Left lung (tissue), 10 donors: ENCODE results near the gene RBM20. TPM values are rescaled to one million over a fixed set of nuclear protein-coding genes. Genes with fewer than 3 reads are reported as not detected.
"Not testable (repeated sequence)": the region's sequence is repeated elsewhere in the genome, so short reads cannot be mapped to it uniquely, and the experiment has no call there.

Experiments used
- ATAC-seq: fragments of 200-7000 bp; cut with Tn5 transposase; one replicate; pipeline ENCODE4 v1.9.1; 2020; ENCODE audit warnings: moderate library complexity
- DNase-seq, 4 donors: peaks; one replicate each; pipeline ENCODE4 v3.0.0-alpha.2; 2013 to 2020
- H3K27ac ChIP-seq, 2 donors: fragments of 200-600 bp; sonication (generic) in 1 of 2; one replicate each; pipeline versions ENCODE4 v1.5.0 to v1.8.0; 2020 to 2021
- H3K27me3 ChIP-seq, 2 donors: fragments of 200-600 bp; sonication (generic) in 1 of 2; one replicate each; pipeline versions ENCODE4 v1.5.0 to v1.8.0; 2020 to 2021
- H3K36me3 ChIP-seq, 2 donors: fragments of 200-600 bp; sonication (generic) in 1 of 2; one replicate each; pipeline versions ENCODE4 v1.5.0 to v1.8.0; 2020 to 2021
- H3K4me1 ChIP-seq, 2 donors: fragments of 200-600 bp; one replicate each; pipeline ENCODE4 v1.8.0; 2021
- H3K4me3 ChIP-seq, 2 donors: fragments of 200-600 bp; sonication (generic) in 1 of 2; one replicate each; pipeline versions ENCODE4 v1.5.0 to v1.8.0; 2020 to 2021; ENCODE audit warnings: mild to moderate bottlenecking in 1 of 2
- H3K9me3 ChIP-seq, 2 donors: fragments of 200-600 bp; sonication (generic) in 1 of 2; one replicate each; pipeline versions ENCODE4 v1.5.0 to v1.8.0; 2020 to 2021
- intact Hi-C, 2 donors: fragments of 100-400 bp; cut with DNase I; formaldehyde crosslinking; loops; one replicate each; pipeline versions ENCODE4 v1.11.2 to v1.14.2; 2022
- polyA plus RNA-seq, 6 donors: library from polyadenylated mRNA; unstranded; fragments of 120-200 nt; gene quantifications; one replicate each; pipeline ENCODE4 v1.2.1, GENCODE V29; 2013; ENCODE audit not compliant: insufficient read length in 6 of 6
- total RNA-seq, 2 donors: library from RNA; stranded (reverse); fragmentation: NEBNext Ultra II Directional; extraction: Animal tissue kit (Norgen Biotek cat#: 25700); gene quantifications; one replicate each; pipeline ENCODE4 v1.2.1, GENCODE V29; 2021
- TF ChIP-seq, protein P1 (sequence below), 2 donors: fragments of 200-600 bp; sonication (generic) in 1 of 2; IDR thresholded peaks; one replicate each; pipeline versions ENCODE4 v1.5.0 to v1.8.0; 2021; ENCODE audit warnings: antibody characterized with exemption in 2 of 2
- donor health status: DM: no; HTN: yes; CAD: no.
- donor health status: DM: no; HTN: no; CAD: no.

RBM20 gene
- total and polyA plus RNA-seq, 8 donors, result 0.55 to 1.8 (median 1.1) TPM

DNA sequence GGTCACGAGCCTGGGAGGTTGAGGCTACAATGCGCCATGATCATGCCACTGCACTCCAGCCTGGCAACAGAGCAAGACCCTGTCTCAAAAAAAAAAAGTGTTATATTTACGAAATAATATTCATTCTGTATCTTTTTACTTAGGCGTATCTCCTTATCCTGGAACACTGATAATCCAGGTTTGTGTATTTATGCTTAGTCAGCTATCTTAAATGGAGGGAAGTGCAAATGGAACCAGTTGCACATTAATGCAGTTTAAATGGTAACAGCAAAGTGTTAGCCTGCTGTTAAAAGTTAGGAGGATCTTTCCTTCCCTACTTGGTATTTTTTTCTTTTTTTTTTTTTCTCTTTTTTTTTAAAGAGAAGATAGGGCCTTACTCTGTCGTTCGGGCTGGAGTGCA lies 36.0 kb upstream of the RBM20 start:
- no peak overlapping the region for H3K4me3 ChIP-seq
- peaks cover 0 to 46% of the 10 kb centered on the region in 2 donors for H3K36me3 ChIP-seq
- H3K27me3 ChIP-seq, result no peaks in the 10 kb centered on the region
- DNase-seq, result no peak
- TF ChIP-seq, protein P1, sequence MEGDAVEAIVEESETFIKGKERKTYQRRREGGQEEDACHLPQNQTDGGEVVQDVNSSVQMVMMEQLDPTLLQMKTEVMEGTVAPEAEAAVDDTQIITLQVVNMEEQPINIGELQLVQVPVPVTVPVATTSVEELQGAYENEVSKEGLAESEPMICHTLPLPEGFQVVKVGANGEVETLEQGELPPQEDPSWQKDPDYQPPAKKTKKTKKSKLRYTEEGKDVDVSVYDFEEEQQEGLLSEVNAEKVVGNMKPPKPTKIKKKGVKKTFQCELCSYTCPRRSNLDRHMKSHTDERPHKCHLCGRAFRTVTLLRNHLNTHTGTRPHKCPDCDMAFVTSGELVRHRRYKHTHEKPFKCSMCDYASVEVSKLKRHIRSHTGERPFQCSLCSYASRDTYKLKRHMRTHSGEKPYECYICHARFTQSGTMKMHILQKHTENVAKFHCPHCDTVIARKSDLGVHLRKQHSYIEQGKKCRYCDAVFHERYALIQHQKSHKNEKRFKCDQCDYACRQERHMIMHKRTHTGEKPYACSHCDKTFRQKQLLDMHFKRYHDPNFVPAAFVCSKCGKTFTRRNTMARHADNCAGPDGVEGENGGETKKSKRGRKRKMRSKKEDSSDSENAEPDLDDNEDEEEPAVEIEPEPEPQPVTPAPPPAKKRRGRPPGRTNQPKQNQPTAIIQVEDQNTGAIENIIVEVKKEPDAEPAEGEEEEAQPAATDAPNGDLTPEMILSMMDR (IDR thresholded peaks at IDR 0.05), result no peak
- no peaks in the 10 kb centered on the region for H3K4me1 ChIP-seq
- no peaks in the 10 kb centered on the region for H3K9me3 ChIP-seq
- H3K27ac ChIP-seq, result no peak overlapping the region
- ATAC-seq, result no peak
- intact Hi-C loops, result no loop called here

DNA sequence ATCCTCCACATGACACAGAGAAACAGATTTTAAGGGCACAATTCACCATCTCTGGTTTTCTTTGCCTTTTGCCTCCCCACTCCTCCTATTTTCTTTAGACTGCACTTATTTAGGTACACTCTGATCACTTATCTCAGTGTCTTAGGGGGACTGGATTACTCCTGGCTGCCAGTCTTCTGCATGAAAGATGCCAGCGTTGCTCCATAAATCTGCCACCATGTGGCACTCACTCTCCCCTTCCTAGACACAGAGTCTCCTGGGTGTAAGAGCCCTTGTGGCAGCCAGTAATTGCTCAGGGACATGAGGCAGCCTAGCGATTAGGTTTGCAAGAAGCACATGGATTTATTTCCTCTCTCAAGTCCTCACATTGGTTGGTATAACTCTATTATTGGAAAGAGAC lies 34.5 kb upstream of the RBM20 start:
- DNase-seq (no peak), ATAC-seq (peak; percentile 63)
- Histone ChIP-seq H3K4me1 (no peaks in the 10 kb centered on the region), H3K9me3 (no peaks in the 10 kb centered on the region), H3K27ac (no peak overlapping the region), H3K36me3 (peaks cover 0 to 31% of the 10 kb centered on the region in 2 donors), H3K27me3 (no peaks in the 10 kb centered on the region), H3K4me3 (no peak overlapping the region)
- intact Hi-C loops, result no loop called here
- TF ChIP-seq, protein P1 (IDR thresholded peaks at IDR 0.05), result no peak

DNA sequence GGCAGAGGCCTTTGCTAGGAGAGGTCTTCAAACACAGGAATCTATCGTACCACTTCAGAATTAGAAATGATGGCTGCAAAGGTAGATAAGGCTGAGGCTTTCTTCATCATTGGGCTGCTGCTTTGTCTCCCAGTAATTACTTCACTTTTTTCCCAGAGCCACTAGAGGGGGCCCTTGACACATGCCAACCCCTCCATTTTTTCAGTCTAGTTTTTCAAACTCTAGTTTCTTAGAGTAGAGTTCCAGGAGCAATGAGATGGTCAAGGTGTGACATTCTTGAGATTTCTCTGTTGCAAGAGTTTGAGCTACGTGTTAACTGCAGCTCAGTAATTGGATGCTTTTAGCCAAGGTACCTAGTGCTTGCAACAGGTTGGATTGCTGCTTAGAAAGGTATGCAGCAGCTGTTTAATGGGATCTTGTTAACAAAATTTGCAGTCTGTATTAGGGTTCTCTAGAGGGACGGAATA lies 33.8 kb upstream of the RBM20 start:
- TF ChIP-seq, protein P1 (IDR thresholded peaks at IDR 0.05), result peak; percentile 39 to 64
- Histone ChIP-seq H3K9me3 (no peaks in the 10 kb centered on the region), H3K36me3 (peaks cover 0 to 24% of the 10 kb centered on the region in 2 donors), H3K27ac (no peak overlapping the region), H3K27me3 (no peaks in the 10 kb centered on the region), H3K4me3 (no peak overlapping the region), H3K4me1 (no peaks in the 10 kb centered on the region)
- DNase-seq, result peak in 2 of 4 donors; percentile 53 to 69
- ATAC-seq, result peak; percentile 92
- intact Hi-C loops, result no loop called here

DNA sequence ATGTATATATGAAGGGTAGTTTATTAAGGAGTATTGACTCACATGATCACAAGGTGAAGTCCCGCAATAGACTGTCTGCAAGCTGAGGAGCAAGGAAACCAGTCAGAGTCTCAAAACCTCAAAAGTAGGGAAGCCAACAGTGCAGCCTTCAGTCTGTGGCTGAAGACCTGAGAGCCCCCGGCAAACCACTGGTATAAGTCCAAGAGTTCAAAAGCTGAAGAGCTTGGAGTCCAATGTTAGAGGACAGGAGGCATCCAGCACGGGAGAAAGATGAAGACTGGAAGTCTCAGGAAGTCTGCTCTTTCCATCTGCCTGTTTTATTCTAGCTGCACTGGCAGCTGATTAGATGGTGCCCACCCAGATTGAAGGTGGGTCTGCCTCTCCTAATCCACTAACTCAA lies 33.4 kb upstream of the RBM20 start:
- H3K4me3 ChIP-seq, DNase-seq, intact Hi-C loops, H3K9me3 ChIP-seq, H3K27ac ChIP-seq, ATAC-seq, H3K4me1 ChIP-seq, H3K27me3 ChIP-seq: not testable (repeated sequence)
- peaks cover 0 to 19% of the 10 kb centered on the region in 2 donors for H3K36me3 ChIP-seq

DNA sequence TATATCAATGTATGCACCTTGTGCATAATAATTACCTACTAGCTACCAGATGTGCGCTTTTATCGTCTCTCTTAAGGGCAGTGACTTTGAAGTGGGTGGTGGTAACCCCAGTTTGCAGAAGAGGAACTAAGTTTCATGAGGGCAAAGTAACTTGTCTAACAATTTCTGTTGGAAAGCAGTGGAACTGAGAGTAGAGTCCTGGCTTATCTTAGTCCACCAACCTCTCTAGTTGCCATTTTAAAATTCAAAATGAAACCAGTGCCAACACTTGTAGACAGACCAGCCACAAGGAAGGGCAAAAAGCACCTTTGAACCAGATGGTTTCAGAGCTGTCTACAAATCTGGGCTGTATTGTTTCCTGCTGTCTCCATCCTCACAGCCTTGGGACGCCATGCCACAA lies 32.0 kb upstream of the RBM20 start:
- Histone ChIP-seq H3K36me3 (peaks cover 0 to 8% of the 10 kb centered on the region in 2 donors), H3K4me3 (no peak overlapping the region), H3K9me3 (no peaks in the 10 kb centered on the region), H3K27ac (no peak overlapping the region), H3K27me3 (no peaks in the 10 kb centered on the region), H3K4me1 (no peaks in the 10 kb centered on the region)
- intact Hi-C loops, result no loop called here
- TF ChIP-seq, protein P1 (IDR thresholded peaks at IDR 0.05), result no peak
- ATAC-seq, result no peak
- DNase-seq, result no peak

DNA sequence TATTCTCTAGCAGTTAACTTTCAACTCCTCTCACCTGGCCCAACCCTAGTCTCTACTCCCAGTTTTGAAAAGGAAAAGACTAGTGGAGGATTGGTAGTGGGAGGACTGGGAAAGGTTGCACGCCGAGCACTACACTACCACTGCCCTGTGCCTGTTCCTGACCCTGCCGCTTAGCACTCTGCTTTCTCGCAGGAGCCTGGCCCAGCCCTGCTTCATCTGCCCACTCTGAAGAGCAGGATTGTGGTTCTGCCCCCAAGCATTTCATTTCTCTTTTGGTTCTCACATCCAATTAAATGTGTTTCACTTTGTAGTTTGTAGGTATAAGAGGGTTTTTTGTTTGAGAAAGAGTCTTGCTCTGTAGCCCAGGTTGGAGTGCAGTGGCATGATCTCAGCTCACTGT lies 31.5 kb upstream of the RBM20 start:
- intact Hi-C loops, result no loop called here

More for the DNA sequence above, 31.5 kb upstream of the RBM20 start:
- Histone ChIP-seq H3K27me3 (no peaks in the 10 kb centered on the region), H3K4me1 (no peaks in the 10 kb centered on the region), H3K4me3 (no peak overlapping the region), H3K9me3 (no peaks in the 10 kb centered on the region), H3K36me3 (peaks cover 0 to 3% of the 10 kb centered on the region in 2 donors), H3K27ac (no peak overlapping the region)
- DNase-seq (no peak), ATAC-seq (no peak)
- TF ChIP-seq, protein P1 (IDR thresholded peaks at IDR 0.05), result no peak
